GM21515 (cell line): Measurements from ENCODE around the gene SOCS1.

ENCODE experiments used
- ATAC-seq: cut with Tn5 transposase; IDR thresholded peaks from one replicate; pipeline ENCODE4 v1.9.1; 2021; ENCODE audit not compliant: unreplicated experiment

The SOCS1 gene

DNA sequence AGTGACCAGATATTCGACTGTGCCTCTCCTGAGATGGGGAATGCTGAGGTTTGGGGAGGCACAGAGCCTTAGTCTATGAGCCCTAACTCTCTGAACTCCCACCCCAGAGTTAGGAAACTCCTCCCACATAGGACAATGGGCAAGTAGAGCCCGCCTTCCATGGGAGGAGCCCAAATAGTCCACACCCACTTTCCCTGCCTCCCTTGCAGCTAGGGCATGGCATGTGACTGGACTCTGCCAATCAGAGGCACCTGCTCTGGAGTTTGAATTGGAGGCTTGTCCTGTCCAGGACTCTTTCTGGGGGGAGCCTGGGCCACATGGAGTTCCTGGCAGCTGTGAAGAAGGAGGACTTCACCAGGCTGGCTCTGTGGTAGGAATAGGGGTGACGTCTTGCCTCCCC is 48.4 kb downstream of the SOCS1 start:
- no peak for ATAC-seq

DNA sequence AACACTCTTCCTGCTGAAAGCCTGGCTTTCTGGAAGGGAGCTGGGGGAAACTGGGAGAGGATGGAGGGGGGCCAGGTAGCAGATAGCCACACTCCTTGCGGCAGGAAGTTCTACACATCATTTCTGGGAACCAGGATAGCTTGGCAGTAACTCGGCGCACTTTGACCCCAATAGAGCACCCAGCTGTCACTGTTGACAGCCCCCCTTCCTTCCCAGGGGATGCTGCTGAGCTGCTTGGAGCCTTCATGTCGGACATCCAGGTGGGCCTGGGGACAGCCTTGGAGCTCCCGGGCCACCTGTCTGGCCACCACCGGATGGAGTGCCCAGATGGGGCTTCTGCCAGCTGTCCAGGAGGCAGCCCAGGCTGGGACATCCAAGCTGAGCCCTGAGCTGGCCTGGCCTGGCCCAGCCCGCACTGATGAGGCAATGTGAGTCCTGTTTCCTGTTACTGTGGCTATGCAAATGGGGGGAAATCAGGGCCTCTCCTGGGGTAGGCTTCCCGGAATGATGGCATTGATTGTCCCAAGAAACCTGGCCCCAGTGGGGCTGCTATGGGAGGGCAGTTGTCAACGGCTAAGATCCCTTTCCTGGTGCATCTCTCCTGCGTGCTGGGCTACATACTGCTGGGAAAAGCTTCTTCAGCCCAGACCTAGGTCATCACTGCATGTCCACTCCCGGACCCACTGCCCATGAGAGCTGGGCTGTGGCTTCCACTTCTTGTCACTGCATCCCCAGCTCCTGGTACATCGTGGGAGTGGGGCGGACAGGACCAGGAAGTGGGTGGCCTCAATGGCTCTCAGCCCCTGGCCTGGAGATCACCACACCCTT is 50.0 kb downstream of the SOCS1 start:
- ATAC-seq: no peak

DNA sequence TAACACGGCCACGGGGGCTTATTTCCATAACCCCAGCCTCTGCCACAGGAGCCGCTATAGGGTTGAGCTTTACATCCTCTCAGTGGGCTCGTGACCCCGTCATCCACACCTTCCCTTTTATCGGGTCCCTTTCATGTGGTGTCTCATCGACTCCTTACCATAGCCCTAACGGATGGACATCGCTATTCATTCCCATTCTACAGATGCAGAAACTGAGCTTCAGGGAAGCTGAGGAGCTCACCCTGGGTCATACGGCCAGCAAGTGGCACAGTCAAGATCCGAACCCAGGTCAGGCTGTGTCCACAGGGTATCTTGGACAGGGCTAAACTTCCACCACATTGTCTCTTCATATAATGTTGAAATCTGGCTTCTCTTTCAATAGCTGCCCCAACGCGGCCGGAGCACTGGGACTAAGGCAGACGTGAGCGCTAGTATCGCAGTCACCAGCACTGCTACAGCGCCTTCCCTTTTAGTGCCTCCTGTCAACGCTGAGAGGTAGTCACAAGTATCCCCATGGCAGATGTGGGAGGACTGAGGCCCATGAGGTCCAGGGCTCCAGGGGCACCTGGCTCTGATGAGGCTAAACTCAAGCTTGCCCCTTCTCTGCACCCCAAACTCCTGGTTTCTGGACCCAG is 50.8 kb downstream of the SOCS1 start:
- ATAC-seq: no peak

DNA sequence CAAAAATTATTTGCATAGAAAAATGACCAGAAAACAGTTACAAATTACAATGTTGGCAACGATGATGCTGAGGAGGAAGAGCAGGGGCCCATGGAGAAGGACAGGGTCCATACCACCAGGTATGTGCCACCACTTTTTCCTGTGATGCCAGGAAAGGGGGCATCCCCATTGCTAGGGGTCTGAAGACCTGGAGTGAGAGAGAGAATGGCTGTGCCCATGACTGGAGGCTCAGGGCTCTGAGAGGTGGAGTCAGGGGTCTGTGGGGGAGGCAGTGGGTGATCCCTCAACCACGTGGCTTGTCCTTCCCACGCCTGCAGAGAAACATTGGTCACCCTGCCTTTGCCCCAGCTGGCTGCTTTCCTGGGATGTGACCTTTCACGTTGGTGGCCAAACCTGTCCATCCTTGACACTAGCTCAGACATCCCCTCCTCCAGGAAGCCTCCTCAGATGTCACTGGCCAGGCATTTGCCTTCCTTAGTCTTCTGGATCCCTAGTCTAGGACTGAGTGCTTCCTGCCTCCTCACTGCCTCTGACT is 51.4 kb downstream of the SOCS1 start:
- no peak for ATAC-seq
